WERI-Rb-1 (cell line): ENCODE data around the gene GJC2.

ENCODE experiments used
- DNase-seq: peaks from one replicate; pipeline ENCODE4 v3.0.0-alpha.2; 2020
- H3K27ac ChIP-seq: fragments of 250-450 bp; sonication (Bioruptor Pico); 2 replicates; pipeline ENCODE4 v1.5.1; 2020; ENCODE audit warnings: mild to moderate bottlenecking, moderate library complexity
- H3K27me3 ChIP-seq: fragments of 250-450 bp; sonication (Bioruptor Pico); 2 replicates; pipeline ENCODE4 v1.5.1; 2021; ENCODE audit warnings: mild to moderate bottlenecking, low read depth, moderate library complexity; ENCODE audit not compliant: insufficient read depth, severe bottlenecking
- H3K36me3 ChIP-seq: fragments of 250-450 bp; sonication (Bioruptor Pico); 2 replicates; pipeline ENCODE4 v1.5.1; 2020; ENCODE audit warnings: mild to moderate bottlenecking, moderate library complexity
- H3K4me3 ChIP-seq: 2 replicates; pipeline ENCODE4 v1.5.1; 2011; ENCODE audit warnings: low read depth, mild to moderate bottlenecking, control low read depth, low read length
- H3K9me3 ChIP-seq: fragments of 250-450 bp; sonication (Bioruptor Pico); 2 replicates; pipeline ENCODE4 v1.5.1; 2021; ENCODE audit warnings: mild to moderate bottlenecking, moderate library complexity; ENCODE audit not compliant: severe bottlenecking
- TF ChIP-seq, protein P1 (sequence below): IDR thresholded peaks from 2 replicates; pipeline ENCODE4 v1.5.1; 2011; ENCODE audit warnings: low read depth, mild to moderate bottlenecking, control low read depth, inconsistent platforms, low read length

Gene GJC2

DNA sequence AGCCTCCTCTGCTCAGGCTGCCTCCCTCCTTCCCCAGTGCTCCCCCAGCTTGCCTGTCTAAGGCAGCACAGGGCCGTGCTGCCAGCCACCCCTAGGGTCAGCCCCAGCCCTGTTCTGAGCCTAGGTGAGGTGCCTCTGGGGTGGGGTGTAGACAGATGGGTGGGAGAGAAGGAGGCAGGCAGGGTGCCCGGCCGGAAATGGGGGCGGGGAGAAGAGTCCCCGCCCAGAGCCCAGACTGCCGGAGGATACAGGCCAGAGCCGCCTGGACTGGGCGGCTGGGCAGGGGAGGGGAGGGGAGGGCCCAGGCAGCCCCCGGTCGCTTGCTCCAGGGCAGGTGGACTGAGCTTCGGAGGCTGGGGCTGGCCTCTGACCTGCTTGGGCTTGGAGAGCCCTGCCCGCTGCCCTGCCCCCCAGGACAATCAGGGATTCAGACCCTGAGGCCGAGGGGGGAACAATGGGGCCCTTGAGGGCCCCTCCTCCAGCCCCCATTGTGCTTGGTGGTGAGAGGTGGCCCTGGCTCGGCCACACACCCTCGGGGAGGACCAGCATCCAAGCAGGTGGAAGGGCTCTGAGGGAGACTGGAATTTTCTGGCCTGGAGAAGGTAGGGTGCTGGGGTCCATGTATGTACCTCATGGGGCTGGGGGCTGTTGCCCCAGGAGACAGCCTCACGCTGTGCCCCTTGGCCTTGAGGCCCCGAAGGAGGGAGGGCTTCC is at the start of gene GJC2:
Gene GJC2, plus strand, starts transcription at position 525 of the 714 bp plus-strand sequence. CDS start 7,829 bp downstream, outside the sequence.
- peak within 1 kb of the TSS; percentile 82 for H3K27ac ChIP-seq
- DNase-seq = peak; percentile 71
- H3K36me3 ChIP-seq = peaks cover 5% of the 10 kb centered on the region
- no peaks in the 10 kb centered on the region for H3K9me3 ChIP-seq
- TF ChIP-seq, protein P1, sequence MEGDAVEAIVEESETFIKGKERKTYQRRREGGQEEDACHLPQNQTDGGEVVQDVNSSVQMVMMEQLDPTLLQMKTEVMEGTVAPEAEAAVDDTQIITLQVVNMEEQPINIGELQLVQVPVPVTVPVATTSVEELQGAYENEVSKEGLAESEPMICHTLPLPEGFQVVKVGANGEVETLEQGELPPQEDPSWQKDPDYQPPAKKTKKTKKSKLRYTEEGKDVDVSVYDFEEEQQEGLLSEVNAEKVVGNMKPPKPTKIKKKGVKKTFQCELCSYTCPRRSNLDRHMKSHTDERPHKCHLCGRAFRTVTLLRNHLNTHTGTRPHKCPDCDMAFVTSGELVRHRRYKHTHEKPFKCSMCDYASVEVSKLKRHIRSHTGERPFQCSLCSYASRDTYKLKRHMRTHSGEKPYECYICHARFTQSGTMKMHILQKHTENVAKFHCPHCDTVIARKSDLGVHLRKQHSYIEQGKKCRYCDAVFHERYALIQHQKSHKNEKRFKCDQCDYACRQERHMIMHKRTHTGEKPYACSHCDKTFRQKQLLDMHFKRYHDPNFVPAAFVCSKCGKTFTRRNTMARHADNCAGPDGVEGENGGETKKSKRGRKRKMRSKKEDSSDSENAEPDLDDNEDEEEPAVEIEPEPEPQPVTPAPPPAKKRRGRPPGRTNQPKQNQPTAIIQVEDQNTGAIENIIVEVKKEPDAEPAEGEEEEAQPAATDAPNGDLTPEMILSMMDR = no peak
- no peaks in the 10 kb centered on the region for H3K27me3 ChIP-seq
- peak within 1 kb of the TSS; percentile 52 for H3K4me3 ChIP-seq

DNA sequence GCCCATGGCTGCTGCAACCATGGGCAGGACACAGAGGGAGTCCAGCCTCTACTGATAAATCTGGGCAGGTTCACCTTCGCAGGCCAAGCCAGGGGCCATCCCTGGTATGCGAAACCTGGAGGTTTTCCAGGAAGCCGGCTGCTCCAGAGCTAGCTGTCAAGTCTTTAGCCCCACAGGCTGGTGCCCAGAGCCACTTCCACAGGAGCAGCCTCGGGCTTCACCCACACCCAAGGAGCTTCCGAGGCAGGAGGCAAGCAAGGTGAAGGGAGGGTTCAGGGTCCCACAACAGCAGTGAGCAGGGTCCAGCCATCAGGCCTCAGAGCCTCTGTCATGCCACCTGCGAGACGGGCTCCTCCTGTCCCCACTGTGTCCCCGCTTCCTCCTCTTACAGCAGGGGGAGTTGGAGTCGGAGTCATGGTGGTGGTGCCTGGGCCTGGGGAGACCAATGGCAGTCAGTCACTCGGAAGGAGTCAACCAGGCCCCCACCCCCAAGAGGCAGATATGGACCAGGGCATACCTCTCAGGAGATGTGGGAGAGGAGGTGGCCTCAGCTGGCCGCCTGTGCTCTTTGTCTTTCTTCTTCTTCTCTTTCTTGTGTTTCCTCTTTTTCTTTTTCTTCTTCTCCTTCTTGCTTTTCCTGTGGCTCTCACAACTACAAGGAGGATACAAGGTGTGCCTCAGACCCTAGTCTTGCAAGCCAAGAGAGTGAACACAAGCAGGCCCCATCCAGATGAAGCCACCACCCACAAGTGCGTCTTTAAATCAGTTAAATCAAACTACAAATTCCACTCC is 48.7 kb upstream of the GJC2 start:
- TF ChIP-seq, protein P1 = no peak
- no peak for DNase-seq
- H3K27ac ChIP-seq = no peak overlapping the region
- H3K9me3 ChIP-seq = no peaks in the 10 kb centered on the region
- no peak overlapping the region for H3K4me3 ChIP-seq
- H3K36me3 ChIP-seq = peaks cover 11% of the 10 kb centered on the region
- no peaks in the 10 kb centered on the region for H3K27me3 ChIP-seq

DNA sequence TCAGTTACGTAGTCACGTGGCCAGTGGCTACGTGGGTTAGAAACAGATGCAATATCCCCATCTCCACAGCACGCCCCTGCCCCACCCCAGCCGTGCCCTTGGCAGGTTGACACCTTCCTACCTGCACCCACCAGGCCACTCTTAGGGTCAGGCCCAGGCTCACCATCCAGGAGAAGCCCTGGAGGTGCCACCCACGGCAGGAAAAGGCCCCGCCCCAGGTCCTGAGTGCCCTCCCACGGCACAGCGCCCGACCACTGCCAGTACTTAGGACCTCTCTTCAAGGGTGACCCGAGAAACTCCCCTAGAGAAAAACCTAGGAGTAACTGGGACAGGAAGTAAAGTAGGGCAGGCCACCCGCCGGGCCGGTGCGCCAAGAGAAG is 48.1 kb upstream of the GJC2 start:
- Histone ChIP-seq H3K9me3 (no peaks in the 10 kb centered on the region), H3K27ac (no peak overlapping the region), H3K27me3 (no peaks in the 10 kb centered on the region), H3K4me3 (peak overlapping the region; percentile 65), H3K36me3 (peaks cover 11% of the 10 kb centered on the region)
- DNase-seq = no peak
- TF ChIP-seq, protein P1 = no peak

DNA sequence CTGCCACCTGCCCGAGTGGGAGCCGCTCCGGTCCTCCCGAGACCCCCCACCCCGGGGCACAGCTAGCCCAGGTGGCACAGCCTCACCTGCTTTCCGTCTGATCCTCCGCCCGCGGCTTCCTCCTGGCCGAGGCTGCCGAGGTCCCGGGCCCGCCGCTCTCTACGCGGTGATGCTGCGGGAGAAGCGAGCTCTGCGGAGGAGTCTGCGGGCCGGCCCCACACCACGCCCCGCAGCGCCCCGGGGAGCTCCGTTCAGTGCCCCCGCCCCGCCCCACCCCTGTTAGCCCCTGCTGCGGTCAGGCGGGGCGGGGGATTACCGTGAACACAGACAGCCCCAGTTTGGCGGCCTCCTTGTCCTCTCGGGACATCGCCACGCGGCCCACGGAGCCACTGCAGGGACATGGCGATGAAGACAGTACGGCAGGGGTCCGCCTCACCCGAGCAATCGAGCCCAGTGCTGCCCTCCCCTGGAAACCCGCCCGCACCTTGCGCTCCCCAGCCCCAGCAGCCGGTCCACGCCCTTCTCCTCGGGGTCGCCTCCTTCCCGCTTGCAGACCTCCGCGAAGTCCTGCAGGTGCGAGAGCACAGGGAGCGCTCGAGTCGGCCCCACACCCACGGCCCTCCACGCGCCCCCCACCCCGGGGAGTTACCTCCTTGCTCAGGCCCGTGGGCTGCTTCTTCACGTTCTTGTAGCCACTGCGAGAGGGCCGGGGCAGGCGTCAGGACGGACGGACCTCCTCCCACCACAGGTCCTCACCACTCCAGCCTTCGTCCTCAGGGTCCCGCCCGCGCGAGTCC is 47.5 kb upstream of the GJC2 start:
- H3K36me3 ChIP-seq = peaks cover 11% of the 10 kb centered on the region
- no peaks in the 10 kb centered on the region for H3K9me3 ChIP-seq
- H3K27ac ChIP-seq = peak overlapping the region; percentile 53
- peak; percentile 56 for DNase-seq
- peak overlapping the region; percentile 65 for H3K4me3 ChIP-seq
- H3K27me3 ChIP-seq = no peaks in the 10 kb centered on the region
- TF ChIP-seq, protein P1 = peak; percentile 44

DNA sequence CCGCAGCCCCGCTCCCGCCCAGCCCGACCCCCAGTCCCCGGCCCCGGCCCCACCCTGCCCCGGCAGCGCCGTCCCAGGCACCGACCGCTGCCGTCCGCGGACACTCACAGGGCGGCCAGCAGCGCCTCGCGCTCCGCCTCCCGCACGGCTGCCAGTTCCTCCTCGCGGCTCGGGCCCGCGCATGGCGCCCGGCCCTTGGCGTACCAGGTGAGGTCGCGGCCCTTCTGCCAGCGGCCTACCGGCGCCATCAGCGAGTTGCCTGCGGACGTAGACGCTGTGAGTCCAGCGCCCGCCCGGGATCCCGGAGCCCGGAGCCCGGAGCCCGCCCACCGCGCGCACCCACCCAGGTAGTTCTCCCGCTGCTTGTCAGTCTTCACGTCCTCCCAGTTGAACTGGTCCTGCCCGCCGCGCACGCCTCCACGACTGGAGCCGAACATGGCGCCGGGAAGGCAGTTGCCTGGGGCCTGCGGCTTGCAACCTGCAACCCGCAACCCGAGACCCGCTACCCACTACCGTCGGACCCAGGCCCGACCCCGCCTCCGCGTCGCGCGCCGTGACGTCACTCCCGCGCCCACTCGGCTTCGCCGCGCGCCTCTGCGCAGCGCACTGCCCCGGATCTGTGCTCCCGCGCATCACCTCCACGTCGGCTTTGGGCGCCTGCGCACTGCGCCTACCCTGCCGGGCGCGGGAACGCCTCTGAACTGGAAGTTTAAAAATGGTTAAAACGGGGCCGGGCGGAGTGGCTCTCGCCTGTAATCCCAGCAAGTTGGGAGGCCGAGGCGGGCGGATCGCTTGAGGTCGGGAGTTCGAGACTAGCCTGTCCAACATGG is 46.7 kb upstream of the GJC2 start, which contains the start of gene C1orf35:
Gene C1orf35, minus strand, starts transcription at position 535 of the 830 bp plus-strand sequence. Its CDS starts 98 bp downstream, at position 437.
- Histone ChIP-seq H3K27me3 (no peaks in the 10 kb centered on the region), H3K36me3 (peaks cover 9% of the 10 kb centered on the region), H3K27ac (peak within 1 kb of the TSS; percentile 86), H3K4me3 (peak within 1 kb of the TSS; percentile 65), H3K9me3 (no peaks in the 10 kb centered on the region)
- DNase-seq = peak; percentile 87
- TF ChIP-seq, protein P1 = no peak
